Karpas-422 (cell line): Measurements from ENCODE around the gene RAB3IP. TPM values are rescaled to one million over a fixed set of nuclear protein-coding genes. Genes with fewer than 3 reads are reported as not detected.

ENCODE experiments used
- DNase-seq: peaks from one replicate; pipeline ENCODE4 v3.0.0-alpha.2; 2015
- H2AFZ ChIP-seq: fragments of 200-600 bp; sonication (generic); 2 replicates; pipeline ENCODE4 v1.6.1; 2014; ENCODE audit warnings: antibody characterized with exemption, low read length, mixed read lengths
- H3K27ac ChIP-seq: fragments of 200-600 bp; sonication (generic); 2 replicates; pipeline ENCODE4 v1.5.1; 2014; ENCODE audit warnings: mild to moderate bottlenecking, low read length, moderate library complexity
- H3K27me3 ChIP-seq: fragments of 200-600 bp; sonication (generic); 2 replicates; pipeline ENCODE4 v1.6.1; 2014; ENCODE audit warnings: low read length, mixed read lengths
- H3K36me3 ChIP-seq: fragments of 200-600 bp; sonication (generic); 2 replicates; pipeline ENCODE4 v1.6.1; 2014; ENCODE audit warnings: low read length, mixed read lengths; ENCODE audit not compliant: insufficient read depth
- H3K4me1 ChIP-seq: fragments of 200-600 bp; sonication (generic); 2 replicates; pipeline ENCODE4 v1.6.1; 2014; ENCODE audit warnings: mild to moderate bottlenecking, low read length, mixed read lengths
- H3K4me2 ChIP-seq: fragments of 200-600 bp; sonication (generic); 2 replicates; pipeline ENCODE4 v1.6.1; 2014; ENCODE audit warnings: low read length, low read depth, mild to moderate bottlenecking; ENCODE audit not compliant: poor library complexity, severe bottlenecking
- H3K4me3 ChIP-seq: fragments of 200-600 bp; sonication (generic); 2 replicates; pipeline ENCODE4 v1.5.1; 2014; ENCODE audit warnings: mild to moderate bottlenecking, antibody characterized with exemption, low read length, mixed read lengths
- H3K79me2 ChIP-seq: fragments of 200-600 bp; sonication (generic); 2 replicates; pipeline ENCODE4 v1.6.1; 2014; ENCODE audit warnings: mild to moderate bottlenecking, low read length, mixed read lengths
- H3K9ac ChIP-seq: fragments of 200-600 bp; sonication (generic); 2 replicates; pipeline ENCODE4 v1.6.0; 2014; ENCODE audit warnings: low read length
- H3K9me2 ChIP-seq: fragments of 200-600 bp; sonication (generic), shearing (Covaris generic); replicated peaks from 2 replicates; pipeline ENCODE4 v1.6.0; 2014; ENCODE audit warnings: mild to moderate bottlenecking, low read length, moderate library complexity; ENCODE audit not compliant: insufficient read depth
- H3K9me3 ChIP-seq: fragments of 300-700, 200-600 bp; sonication (generic); 2 replicates; pipeline ENCODE4 v1.6.1; 2014; ENCODE audit warnings: low read length, mixed read lengths
- H4K20me1 ChIP-seq: fragments of 200-600 bp; sonication (generic); 2 replicates; pipeline ENCODE4 v1.6.1; 2014; ENCODE audit warnings: mild to moderate bottlenecking, antibody characterized with exemption, low read length, low read depth; ENCODE audit not compliant: insufficient read depth
- total RNA-seq: library from RNA; depleted of rRNA; stranded (reverse); fragments of >200 nt; shearing (Covaris generic); gene quantifications from 2 replicates; pipeline ENCODE4 v1.2.3, GENCODE V29; 2014; ENCODE audit warnings: low replicate concordance

Gene RAB3IP
- total RNA-seq, 1 experiment from 2014 or later, result 25.3 TPM

GRCh38 chr12:69821032-69821455, 82.4 kb downstream of the RAB3IP start:
- H4K20me1 ChIP-seq, result no peaks in the 10 kb centered on the region
- H3K9me3 ChIP-seq, result no peaks in the 10 kb centered on the region
- H3K4me1 ChIP-seq, result no peaks in the 10 kb centered on the region
- no peak for DNase-seq
- no peaks in the 10 kb centered on the region for H3K79me2 ChIP-seq
- H3K4me2 ChIP-seq, result no peak overlapping the region
- H3K27ac ChIP-seq, result no peak overlapping the region
- no peak overlapping the region for H3K4me3 ChIP-seq
- H3K36me3 ChIP-seq, result no peaks in the 10 kb centered on the region
- no peak overlapping the region for H2AFZ ChIP-seq
- no peak overlapping the region for H3K9ac ChIP-seq
- no peaks in the 10 kb centered on the region for H3K27me3 ChIP-seq
- H3K9me2 ChIP-seq, result no peaks in the 10 kb centered on the region

- no peaks in the 10 kb centered on the region for H3K9me3 ChIP-seq
- H3K27me3 ChIP-seq, result no peaks in the 10 kb centered on the region
- no peak overlapping the region for H3K27ac ChIP-seq
- no peak overlapping the region for H3K4me2 ChIP-seq
- H3K4me1 ChIP-seq, result no peaks in the 10 kb centered on the region
- no peaks in the 10 kb centered on the region for H4K20me1 ChIP-seq
- no peak overlapping the region for H2AFZ ChIP-seq
- no peaks in the 10 kb centered on the region for H3K9me2 ChIP-seq
- no peak overlapping the region for H3K9ac ChIP-seq
- no peak for DNase-seq
- H3K4me3 ChIP-seq, result no peak overlapping the region
- no peaks in the 10 kb centered on the region for H3K79me2 ChIP-seq
- H3K36me3 ChIP-seq, result no peaks in the 10 kb centered on the region
These were observed 82.9 kb downstream of the RAB3IP start for GRCh38 chr12:69821456-69822159.

DNA sequence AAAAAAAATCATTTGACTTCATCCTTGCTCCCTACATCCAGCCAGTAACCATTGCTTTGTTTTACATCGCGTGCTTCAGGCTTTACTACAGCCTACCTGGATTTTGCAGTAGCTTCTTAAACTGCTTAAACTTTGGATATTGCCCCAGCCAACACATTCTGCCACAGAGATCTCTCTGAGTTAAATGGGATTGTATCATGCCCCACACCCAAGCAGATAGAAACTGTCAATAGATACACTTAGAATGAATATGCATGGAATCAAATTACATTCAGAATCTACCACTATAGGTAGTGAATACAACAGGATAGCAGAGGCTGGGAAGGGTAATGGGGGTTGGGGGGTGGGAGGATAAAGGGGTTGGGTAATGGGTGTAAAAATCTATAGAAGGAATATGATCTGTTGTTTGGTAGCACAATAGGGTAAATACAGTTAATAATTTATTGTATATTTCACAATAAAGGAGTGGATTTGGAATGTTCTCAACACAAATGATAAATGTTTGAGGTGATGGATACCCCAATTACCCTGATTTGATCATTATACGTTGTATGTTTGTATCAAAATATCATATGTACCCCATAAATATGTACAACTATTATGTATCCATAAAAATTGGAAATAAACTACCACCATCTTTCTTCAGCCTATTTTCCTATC, 83.7 kb downstream of the RAB3IP start:
- DNase-seq, result no peak
- Histone ChIP-seq H3K27ac (no peak overlapping the region), H3K9me3 (no peaks in the 10 kb centered on the region), H3K4me2 (no peak overlapping the region), H3K4me3 (no peak overlapping the region), H3K27me3 (no peaks in the 10 kb centered on the region), H3K4me1 (no peaks in the 10 kb centered on the region), H2AFZ (no peak overlapping the region), H3K9me2 (no peaks in the 10 kb centered on the region), H3K36me3 (no peaks in the 10 kb centered on the region), H3K79me2 (no peaks in the 10 kb centered on the region), H4K20me1 (no peaks in the 10 kb centered on the region), H3K9ac (no peak overlapping the region)

GRCh38 chr12:69824028-69824427, 85.4 kb downstream of the RAB3IP start:
- H3K9ac ChIP-seq, result no peak overlapping the region
- H3K4me2 ChIP-seq, result no peak overlapping the region
- no peaks in the 10 kb centered on the region for H3K36me3 ChIP-seq
- no peaks in the 10 kb centered on the region for H3K9me2 ChIP-seq
- H3K9me3 ChIP-seq, result no peaks in the 10 kb centered on the region
- DNase-seq, result no peak
- H3K27ac ChIP-seq, result no peak overlapping the region
- H2AFZ ChIP-seq, result no peak overlapping the region
- H3K79me2 ChIP-seq, result no peaks in the 10 kb centered on the region
- H3K4me3 ChIP-seq, result no peak overlapping the region
- no peaks in the 10 kb centered on the region for H3K4me1 ChIP-seq
- no peaks in the 10 kb centered on the region for H4K20me1 ChIP-seq
- no peaks in the 10 kb centered on the region for H3K27me3 ChIP-seq

DNA sequence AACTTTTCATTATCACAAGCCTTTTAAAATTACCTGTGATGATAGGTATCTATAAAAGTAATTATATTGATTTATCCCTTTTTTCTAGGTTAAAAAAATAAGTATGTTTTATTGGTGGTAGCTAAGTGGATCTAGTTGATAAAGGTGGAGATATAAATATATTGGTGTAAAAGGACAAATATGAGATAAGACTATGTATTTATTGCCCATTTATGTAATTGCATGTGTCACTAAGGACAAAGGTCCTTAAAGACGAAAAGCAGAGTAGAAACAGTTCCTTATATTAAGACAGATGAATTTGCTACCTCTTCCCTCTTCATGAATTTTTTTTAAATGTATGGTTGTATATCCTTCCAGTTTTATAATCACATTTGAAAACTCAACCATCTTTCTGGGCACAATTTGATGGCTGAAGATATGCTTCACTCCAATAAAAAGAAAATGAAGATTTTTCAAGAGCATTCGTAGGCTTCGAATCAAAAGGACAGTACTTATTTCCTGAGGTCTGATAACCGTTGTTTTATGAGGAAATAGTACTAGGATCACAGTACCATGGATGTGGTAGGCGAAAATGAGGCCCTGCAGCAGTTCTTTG, 86.4 kb downstream of the RAB3IP start, which contains the start of gene MYRFL:
MYRFL (plus strand) TSS at position 262 of the 595 bp plus-strand sequence; CDS start at position 553, 291 bp downstream.
- H3K4me3 ChIP-seq, result no peak within 1 kb of the TSS
- H3K27ac ChIP-seq, result no peak within 1 kb of the TSS
- H3K36me3 ChIP-seq, result no peaks in the 10 kb centered on the region
- no peaks in the 10 kb centered on the region for H3K27me3 ChIP-seq
- no peak within 1 kb of the TSS for H3K9ac ChIP-seq
- H3K4me2 ChIP-seq, result no peak within 1 kb of the TSS
- no peak for DNase-seq
- H3K79me2 ChIP-seq, result no peaks in the 10 kb centered on the region
- H2AFZ ChIP-seq, result no peak within 1 kb of the TSS
- H3K4me1 ChIP-seq, result no peaks in the 10 kb centered on the region
- H4K20me1 ChIP-seq, result no peaks in the 10 kb centered on the region
- no peaks in the 10 kb centered on the region for H3K9me3 ChIP-seq
- no peaks in the 10 kb centered on the region for H3K9me2 ChIP-seq

DNA sequence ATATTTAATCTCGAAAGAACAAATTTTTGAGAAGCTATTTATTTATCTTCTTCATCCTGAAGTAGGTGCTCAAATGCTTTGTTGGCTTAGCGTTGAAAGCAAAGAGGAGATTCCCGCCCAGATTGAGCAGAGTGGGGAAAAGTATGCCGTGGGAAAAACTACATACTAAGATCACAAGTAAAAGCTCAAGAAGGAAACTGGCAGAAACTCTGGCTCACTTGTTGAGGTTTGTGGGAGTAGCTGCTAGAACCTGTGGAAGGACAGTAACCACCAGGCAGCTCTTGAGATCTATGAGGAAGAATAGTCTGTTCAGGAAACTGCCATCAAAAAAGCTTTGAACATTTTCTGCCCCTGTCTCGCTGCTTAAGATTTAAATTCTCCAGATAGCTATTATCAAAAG, 90.2 kb downstream of the RAB3IP start:
- Histone ChIP-seq H2AFZ (no peak overlapping the region), H3K36me3 (no peaks in the 10 kb centered on the region), H4K20me1 (no peaks in the 10 kb centered on the region), H3K9ac (no peak overlapping the region), H3K9me3 (no peaks in the 10 kb centered on the region), H3K79me2 (no peaks in the 10 kb centered on the region), H3K4me2 (no peak overlapping the region), H3K27ac (no peak overlapping the region), H3K9me2 (no peaks in the 10 kb centered on the region), H3K27me3 (no peaks in the 10 kb centered on the region), H3K4me3 (no peak overlapping the region), H3K4me1 (no peaks in the 10 kb centered on the region)
- DNase-seq, result no peak

- Histone ChIP-seq H2AFZ (no peak overlapping the region), H3K27me3 (no peaks in the 10 kb centered on the region), H3K4me1 (no peaks in the 10 kb centered on the region), H3K9me2 (no peaks in the 10 kb centered on the region), H3K4me3 (no peak overlapping the region), H3K27ac (no peak overlapping the region), H3K9me3 (no peaks in the 10 kb centered on the region), H3K79me2 (no peaks in the 10 kb centered on the region), H3K4me2 (no peak overlapping the region), H3K9ac (no peak overlapping the region), H3K36me3 (no peaks in the 10 kb centered on the region), H4K20me1 (no peaks in the 10 kb centered on the region)
- DNase-seq, result no peak
These were observed 95.0 kb downstream of the RAB3IP start for GRCh38 chr12:69833696-69834095.

DNA sequence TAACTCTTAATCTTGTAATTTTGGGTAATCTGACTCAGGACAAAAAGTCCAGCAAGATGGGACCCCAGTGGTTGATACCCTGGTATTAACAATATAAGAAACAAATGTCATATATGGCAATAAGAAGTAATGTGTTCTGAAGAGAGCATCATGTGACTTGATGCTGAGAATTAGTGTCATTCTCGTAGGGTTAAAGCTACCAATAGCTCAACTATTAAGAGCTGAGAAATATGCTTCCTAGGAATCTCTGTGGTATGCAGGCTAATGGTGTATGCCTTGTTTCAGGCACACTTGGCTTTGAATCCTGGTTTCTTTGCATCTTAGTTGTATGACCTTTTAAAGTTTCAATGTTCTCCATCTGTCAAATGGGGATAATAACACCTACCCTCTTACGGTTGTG, 95.5 kb downstream of the RAB3IP start:
- Histone ChIP-seq H3K9me3 (no peaks in the 10 kb centered on the region), H3K4me3 (no peak overlapping the region), H3K27ac (no peak overlapping the region), H3K79me2 (no peaks in the 10 kb centered on the region), H3K9ac (no peak overlapping the region), H2AFZ (no peak overlapping the region), H3K9me2 (no peaks in the 10 kb centered on the region), H3K36me3 (no peaks in the 10 kb centered on the region), H4K20me1 (no peaks in the 10 kb centered on the region), H3K27me3 (no peaks in the 10 kb centered on the region), H3K4me2 (no peak overlapping the region), H3K4me1 (no peaks in the 10 kb centered on the region)
- DNase-seq, result no peak
